Measurements from ENCODE around the gene DNAJC5.

DNA sequence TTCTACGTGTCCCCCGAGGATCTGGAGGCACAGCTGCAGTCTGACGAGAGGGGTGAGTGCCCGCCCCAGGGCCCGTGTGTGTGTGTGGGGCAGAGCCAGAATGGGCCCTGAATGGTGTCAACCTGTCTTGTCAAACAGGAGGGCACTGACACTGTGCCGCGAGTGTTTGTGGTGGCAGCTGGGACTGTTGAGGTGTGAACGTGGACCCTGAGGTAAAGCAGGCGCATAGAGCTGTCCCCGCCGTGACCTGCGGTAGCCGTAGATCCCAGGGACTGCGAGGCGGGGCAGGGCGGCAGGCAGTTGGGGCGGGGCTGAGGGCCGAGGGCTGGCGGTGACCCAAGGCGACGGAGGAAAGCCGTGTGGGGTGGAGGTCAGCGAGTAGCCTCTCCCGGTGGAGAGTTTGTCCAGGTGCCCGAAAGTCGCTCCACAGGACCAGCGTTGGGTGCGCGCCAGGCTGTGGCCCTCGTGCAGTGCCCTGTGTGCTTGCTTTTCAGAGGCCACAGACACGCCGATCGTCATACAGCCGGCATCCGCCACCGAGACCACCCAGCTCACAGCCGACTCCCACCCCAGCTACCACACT is 36.1 kb downstream of the DNAJC5 start:
- no peak for TF ChIP-seq POLR2A (IDR thresholded peaks at IDR 0.05)
- TF ChIP-seq, protein P1, sequence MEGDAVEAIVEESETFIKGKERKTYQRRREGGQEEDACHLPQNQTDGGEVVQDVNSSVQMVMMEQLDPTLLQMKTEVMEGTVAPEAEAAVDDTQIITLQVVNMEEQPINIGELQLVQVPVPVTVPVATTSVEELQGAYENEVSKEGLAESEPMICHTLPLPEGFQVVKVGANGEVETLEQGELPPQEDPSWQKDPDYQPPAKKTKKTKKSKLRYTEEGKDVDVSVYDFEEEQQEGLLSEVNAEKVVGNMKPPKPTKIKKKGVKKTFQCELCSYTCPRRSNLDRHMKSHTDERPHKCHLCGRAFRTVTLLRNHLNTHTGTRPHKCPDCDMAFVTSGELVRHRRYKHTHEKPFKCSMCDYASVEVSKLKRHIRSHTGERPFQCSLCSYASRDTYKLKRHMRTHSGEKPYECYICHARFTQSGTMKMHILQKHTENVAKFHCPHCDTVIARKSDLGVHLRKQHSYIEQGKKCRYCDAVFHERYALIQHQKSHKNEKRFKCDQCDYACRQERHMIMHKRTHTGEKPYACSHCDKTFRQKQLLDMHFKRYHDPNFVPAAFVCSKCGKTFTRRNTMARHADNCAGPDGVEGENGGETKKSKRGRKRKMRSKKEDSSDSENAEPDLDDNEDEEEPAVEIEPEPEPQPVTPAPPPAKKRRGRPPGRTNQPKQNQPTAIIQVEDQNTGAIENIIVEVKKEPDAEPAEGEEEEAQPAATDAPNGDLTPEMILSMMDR (IDR thresholded peaks at IDR 0.05) = no peak
